Stimulated activated naive CD8-positive, alpha-beta T cell treated with anti-CD3 and anti-CD28 coated beads, Interleukin-15, Interleukin-2, amounts not matched to agents 100 ng/mL and 50 ng/mL, for 24 hours (primary cell): ENCODE results near the gene FLT1.

Experiments used
- H3K27ac Mint-ChIP-seq: one replicate; pipeline ENCODE4 v1.8.0; 2021; ENCODE audit warnings: mild to moderate bottlenecking, mixed read lengths
- H3K27me3 Mint-ChIP-seq: one replicate; pipeline ENCODE4 v1.8.0; 2021; ENCODE audit warnings: mixed read lengths
- H3K36me3 Mint-ChIP-seq: one replicate; pipeline ENCODE4 v1.8.0; 2021; ENCODE audit warnings: low read depth, mixed read lengths
- H3K4me1 Mint-ChIP-seq: one replicate; pipeline ENCODE4 v1.8.0; 2021; ENCODE audit warnings: low read depth, mixed read lengths
- H3K4me3 Mint-ChIP-seq: one replicate; pipeline ENCODE4 v1.8.0; 2021; ENCODE audit warnings: mild to moderate bottlenecking, mixed read lengths
- H3K9me3 Mint-ChIP-seq: one replicate; pipeline ENCODE4 v1.8.0; 2021; ENCODE audit warnings: mixed read lengths

Gene FLT1

GRCh38 chr13:28468023-28468915, 26.7 kb downstream of the FLT1 start:
- H3K4me1 Mint-ChIP-seq = no peaks in the 10 kb centered on the region
- H3K9me3 Mint-ChIP-seq = peaks cover 7% of the 10 kb centered on the region
- H3K36me3 Mint-ChIP-seq = no peaks in the 10 kb centered on the region
- H3K27me3 Mint-ChIP-seq = no peaks in the 10 kb centered on the region
- H3K4me3 Mint-ChIP-seq = no peak overlapping the region
- no peak overlapping the region for H3K27ac Mint-ChIP-seq

GRCh38 chr13:28467034-28467433, 27.9 kb downstream of the FLT1 start:
- Mint-ChIP-seq H3K36me3 (no peaks in the 10 kb centered on the region), H3K4me1 (no peaks in the 10 kb centered on the region), H3K27ac (no peak overlapping the region)

DNA sequence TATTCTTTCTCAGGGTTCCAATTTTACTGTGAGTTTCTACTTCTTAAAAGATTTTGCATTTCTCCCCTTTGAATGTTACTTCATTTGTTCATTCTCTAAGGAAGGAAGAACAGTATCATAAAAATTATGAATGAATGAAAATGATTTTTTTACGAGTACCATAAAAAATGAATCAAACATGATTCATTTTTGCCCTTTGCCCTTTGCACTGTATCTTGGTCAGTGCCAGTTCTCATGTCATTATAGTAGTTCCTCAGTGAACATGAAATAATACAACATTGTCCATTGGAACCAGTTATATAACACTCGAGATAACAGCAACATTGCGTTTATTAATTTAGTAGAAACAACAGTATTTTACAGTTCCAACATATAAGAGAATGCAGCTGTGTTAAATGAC, 28.8 kb downstream of the FLT1 start:
- Mint-ChIP-seq H3K4me1 (no peaks in the 10 kb centered on the region), H3K27ac (no peak overlapping the region)

More at GRCh38 chr13:28467034-28467433, 27.9 kb downstream of the FLT1 start:
- no peaks in the 10 kb centered on the region for H3K9me3 Mint-ChIP-seq
- H3K4me3 Mint-ChIP-seq = no peak overlapping the region
- no peaks in the 10 kb centered on the region for H3K27me3 Mint-ChIP-seq

GRCh38 chr13:28464861-28465460, 30.0 kb downstream of the FLT1 start:
- Mint-ChIP-seq H3K36me3 (peaks cover 3% of the 10 kb centered on the region), H3K4me3 (no peak overlapping the region), H3K27ac (no peak overlapping the region), H3K4me1 (no peaks in the 10 kb centered on the region), H3K9me3 (no peaks in the 10 kb centered on the region), H3K27me3 (no peaks in the 10 kb centered on the region)

More for the DNA sequence above, 28.8 kb downstream of the FLT1 start:
- Mint-ChIP-seq H3K9me3 (no peaks in the 10 kb centered on the region), H3K4me3 (no peak overlapping the region), H3K27me3 (no peaks in the 10 kb centered on the region), H3K36me3 (no peaks in the 10 kb centered on the region)

DNA sequence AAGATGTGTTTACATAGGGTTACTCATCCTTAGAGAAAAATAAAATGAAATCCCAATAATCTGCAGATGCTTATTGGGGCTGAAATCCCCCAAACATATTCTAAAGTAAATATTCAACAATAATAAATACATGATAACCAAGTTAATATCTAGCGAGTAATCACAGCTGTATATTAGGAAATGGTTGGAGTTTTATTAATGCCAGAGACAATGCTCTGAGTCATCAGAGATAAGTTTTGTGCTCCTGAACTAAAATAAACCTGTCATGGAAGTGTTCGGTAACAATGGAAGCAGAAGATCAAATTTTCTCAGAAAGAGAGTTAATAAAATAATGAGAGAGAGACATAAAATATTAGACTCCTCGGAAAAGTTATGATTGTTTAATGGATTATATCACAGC, 31.4 kb downstream of the FLT1 start:
- Mint-ChIP-seq H3K9me3 (no peaks in the 10 kb centered on the region), H3K36me3 (peaks cover 3% of the 10 kb centered on the region), H3K4me3 (no peak overlapping the region), H3K27ac (no peak overlapping the region), H3K4me1 (no peaks in the 10 kb centered on the region), H3K27me3 (no peaks in the 10 kb centered on the region)

DNA sequence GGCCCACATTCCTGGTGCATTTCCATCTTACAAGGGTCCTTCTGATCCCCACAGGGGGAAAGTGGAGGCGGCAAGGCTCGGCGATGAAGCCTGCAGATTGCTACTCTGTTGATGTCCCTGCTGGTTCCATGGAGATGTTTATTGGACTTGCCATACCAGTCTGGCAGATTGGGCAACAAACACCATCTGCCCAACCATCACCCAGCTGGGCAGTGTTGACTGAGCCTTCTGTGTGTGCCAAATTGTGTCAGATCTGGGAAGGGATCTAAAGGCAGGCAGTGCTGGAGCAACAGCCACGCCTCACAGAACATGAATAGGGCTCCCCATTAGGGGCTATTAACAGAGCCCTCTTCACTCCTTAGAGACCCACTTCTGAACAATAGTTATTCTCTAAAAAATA, 35.0 kb downstream of the FLT1 start:
- H3K27ac Mint-ChIP-seq = no peak overlapping the region
- H3K36me3 Mint-ChIP-seq = peaks cover 3% of the 10 kb centered on the region
- H3K4me3 Mint-ChIP-seq = no peak overlapping the region
- no peaks in the 10 kb centered on the region for H3K9me3 Mint-ChIP-seq
- H3K27me3 Mint-ChIP-seq = no peaks in the 10 kb centered on the region
- H3K4me1 Mint-ChIP-seq = no peaks in the 10 kb centered on the region

GRCh38 chr13:28458608-28459007, 36.3 kb downstream of the FLT1 start:
- no peaks in the 10 kb centered on the region for H3K27me3 Mint-ChIP-seq
- no peak overlapping the region for H3K27ac Mint-ChIP-seq
- peaks cover 3% of the 10 kb centered on the region for H3K36me3 Mint-ChIP-seq
- no peaks in the 10 kb centered on the region for H3K9me3 Mint-ChIP-seq
- no peaks in the 10 kb centered on the region for H3K4me1 Mint-ChIP-seq
- H3K4me3 Mint-ChIP-seq = no peak overlapping the region

DNA sequence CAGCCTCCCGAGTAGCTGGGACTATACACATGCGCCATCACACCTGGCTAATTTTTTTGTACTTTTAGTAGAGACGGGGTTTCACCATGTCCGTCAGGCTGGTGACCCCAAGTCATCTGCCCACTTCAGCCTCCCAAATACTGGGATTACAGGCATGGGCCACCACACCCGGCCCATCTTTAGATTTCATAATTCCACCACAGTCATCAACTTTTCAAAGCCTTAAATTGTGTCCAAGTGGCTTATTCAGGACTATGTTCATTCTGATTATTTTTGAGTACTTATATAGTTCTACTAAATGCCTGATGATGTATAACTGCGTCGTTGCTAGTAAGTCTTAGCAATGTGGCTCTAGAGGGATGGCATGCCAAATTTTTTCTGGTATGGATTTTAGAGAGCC, 36.9 kb downstream of the FLT1 start:
- Mint-ChIP-seq H3K27me3 (no peaks in the 10 kb centered on the region), H3K27ac (no peak overlapping the region), H3K9me3 (no peaks in the 10 kb centered on the region), H3K4me1 (no peaks in the 10 kb centered on the region), H3K36me3 (peaks cover 3% of the 10 kb centered on the region), H3K4me3 (no peak overlapping the region)

DNA sequence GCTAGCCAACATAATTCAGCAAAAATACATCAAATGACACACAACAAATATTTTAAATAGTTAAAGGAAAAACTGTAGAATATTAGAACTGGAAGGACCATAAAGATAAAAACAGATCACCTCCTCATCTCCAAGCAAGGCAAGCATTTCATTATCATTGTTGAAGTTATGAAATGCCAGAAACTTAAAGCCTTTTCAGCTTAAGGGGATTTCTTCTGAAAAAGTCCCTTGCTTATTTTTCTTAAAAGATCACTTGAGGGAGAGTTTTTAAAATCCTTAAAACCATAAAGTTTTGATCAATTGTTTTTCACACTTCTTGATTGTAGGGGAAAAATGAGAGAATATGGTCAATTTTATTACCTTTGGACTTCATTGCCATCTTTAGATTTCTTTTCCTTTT, 37.4 kb downstream of the FLT1 start:
- Mint-ChIP-seq H3K9me3 (no peaks in the 10 kb centered on the region), H3K4me3 (no peak overlapping the region), H3K4me1 (no peaks in the 10 kb centered on the region), H3K36me3 (peaks cover 3% of the 10 kb centered on the region), H3K27me3 (no peaks in the 10 kb centered on the region), H3K27ac (no peak overlapping the region)

- H3K4me1 Mint-ChIP-seq = no peaks in the 10 kb centered on the region
- no peak overlapping the region for H3K27ac Mint-ChIP-seq
- H3K4me3 Mint-ChIP-seq = no peak overlapping the region
- H3K9me3 Mint-ChIP-seq = no peaks in the 10 kb centered on the region
- no peaks in the 10 kb centered on the region for H3K27me3 Mint-ChIP-seq
- peaks cover under 1% of the 10 kb centered on the region for H3K36me3 Mint-ChIP-seq
These were observed 39.2 kb downstream of the FLT1 start for GRCh38 chr13:28455580-28456194.

DNA sequence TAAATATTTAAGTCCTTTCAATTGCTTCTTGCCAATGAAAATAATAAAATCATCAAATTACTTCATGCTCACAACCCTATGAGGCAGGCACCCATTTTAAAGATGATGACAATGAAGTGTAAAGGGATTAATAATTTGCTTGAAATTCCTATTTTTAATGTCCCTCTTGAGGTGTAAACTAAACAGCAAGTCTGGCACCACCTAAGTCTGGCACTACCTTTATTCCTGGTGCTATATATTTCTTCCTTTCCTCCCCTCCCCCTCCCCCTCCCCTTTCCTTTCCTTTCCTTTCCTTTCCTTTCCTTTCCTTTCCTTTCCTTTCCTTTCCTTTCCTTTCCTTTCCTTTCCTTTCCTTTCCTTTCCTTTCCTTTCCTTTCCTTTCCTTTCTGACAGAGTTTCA, 42.2 kb downstream of the FLT1 start:
- Mint-ChIP-seq H3K36me3 (peaks cover 5% of the 10 kb centered on the region), H3K4me3 (no peak overlapping the region), H3K27me3 (no peaks in the 10 kb centered on the region), H3K9me3 (peaks cover 7% of the 10 kb centered on the region), H3K4me1 (no peaks in the 10 kb centered on the region), H3K27ac (peak overlapping the region; percentile 64)

GRCh38 chr13:28451482-28452217, 43.3 kb downstream of the FLT1 start:
- Mint-ChIP-seq H3K36me3 (peaks cover 6% of the 10 kb centered on the region), H3K4me3 (no peak overlapping the region), H3K27ac (no peak overlapping the region), H3K27me3 (peaks cover 1% of the 10 kb centered on the region), H3K4me1 (no peaks in the 10 kb centered on the region), H3K9me3 (peaks cover 7% of the 10 kb centered on the region)

- Mint-ChIP-seq H3K4me3 (no peak overlapping the region), H3K36me3 (peaks cover 9% of the 10 kb centered on the region), H3K9me3 (peaks cover 12% of the 10 kb centered on the region), H3K27me3 (peaks cover 8% of the 10 kb centered on the region), H3K4me1 (no peaks in the 10 kb centered on the region), H3K27ac (peak overlapping the region; percentile 12)
These were observed 44.8 kb downstream of the FLT1 start for GRCh38 chr13:28449826-28450773.
